Glomerular visceral epithelial cell (primary cell): Measurements from ENCODE around the gene OBSCN.

Source experiments
- DNase-seq: peaks from one replicate; pipeline ENCODE4 v3.0.0-alpha.2; 2016; ENCODE audit errors: extremely low spot score

OBSCN gene

DNA sequence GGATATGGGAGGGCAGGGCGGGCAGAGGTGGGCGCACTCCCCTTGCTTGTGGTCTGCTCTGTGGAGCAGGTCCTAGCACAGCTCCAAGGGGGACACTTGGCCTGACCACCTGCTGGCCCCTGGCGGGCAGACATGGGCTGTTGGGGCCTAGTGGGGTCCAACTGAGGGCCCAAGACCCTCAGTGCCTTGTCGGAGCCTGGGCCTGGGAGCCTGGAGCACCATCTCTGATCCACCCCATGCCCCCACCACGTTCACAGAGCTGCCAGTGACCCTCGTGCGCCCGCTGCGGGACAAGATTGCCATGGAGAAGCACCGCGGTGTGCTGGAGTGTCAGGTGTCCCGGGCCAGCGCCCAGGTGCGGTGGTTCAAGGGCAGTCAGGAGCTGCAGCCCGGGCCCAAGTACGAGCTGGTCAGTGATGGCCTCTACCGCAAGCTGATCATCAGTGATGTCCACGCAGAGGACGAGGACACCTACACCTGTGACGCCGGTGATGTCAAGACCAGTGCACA is 70.6 kb downstream of the OBSCN start:
- no peak for DNase-seq

DNA sequence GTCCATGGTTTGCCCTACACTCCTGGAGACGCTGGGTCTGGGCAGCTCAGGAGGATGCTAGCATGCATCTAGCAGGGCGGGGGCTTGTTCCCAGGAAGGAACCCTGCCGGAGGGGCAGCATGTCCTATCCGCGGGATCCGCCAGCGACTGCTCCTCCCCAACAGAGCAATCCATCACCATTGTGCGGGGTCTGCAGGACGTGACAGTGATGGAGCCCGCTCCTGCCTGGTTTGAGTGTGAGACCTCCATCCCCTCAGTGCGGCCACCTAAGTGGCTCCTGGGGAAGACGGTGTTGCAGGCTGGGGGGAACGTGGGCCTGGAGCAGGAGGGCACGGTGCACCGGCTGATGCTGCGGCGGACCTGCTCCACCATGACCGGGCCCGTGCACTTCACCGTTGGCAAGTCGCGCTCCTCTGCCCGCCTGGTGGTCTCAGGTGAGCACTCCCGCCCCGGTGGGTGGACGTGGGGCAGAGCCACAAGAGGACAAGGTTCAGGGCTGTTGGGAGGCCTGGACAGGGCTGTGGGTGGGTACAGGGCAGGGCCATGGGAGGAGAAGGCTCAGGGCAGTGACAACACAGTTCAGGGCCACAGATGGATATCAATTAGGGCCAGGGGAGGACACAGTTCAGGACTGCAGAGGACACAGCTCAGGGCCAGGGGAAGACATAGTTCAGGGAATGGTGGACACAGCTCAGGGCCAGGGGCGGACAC is 71.3 kb downstream of the OBSCN start:
- DNase-seq, result no peak

DNA sequence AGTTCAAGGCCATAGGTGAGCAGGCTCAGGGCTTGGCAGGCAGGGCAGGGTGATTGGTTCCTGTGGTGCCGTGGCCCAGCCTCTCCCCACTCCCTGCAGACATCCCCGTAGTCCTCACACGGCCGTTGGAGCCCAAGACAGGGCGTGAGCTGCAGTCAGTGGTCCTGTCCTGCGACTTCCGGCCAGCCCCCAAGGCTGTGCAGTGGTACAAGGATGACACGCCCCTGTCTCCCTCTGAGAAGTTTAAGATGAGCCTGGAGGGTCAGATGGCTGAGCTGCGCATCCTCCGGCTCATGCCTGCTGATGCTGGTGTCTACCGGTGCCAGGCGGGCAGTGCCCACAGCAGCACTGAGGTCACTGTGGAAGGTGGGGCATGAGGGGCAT is 71.9 kb downstream of the OBSCN start:
- no peak for DNase-seq

DNA sequence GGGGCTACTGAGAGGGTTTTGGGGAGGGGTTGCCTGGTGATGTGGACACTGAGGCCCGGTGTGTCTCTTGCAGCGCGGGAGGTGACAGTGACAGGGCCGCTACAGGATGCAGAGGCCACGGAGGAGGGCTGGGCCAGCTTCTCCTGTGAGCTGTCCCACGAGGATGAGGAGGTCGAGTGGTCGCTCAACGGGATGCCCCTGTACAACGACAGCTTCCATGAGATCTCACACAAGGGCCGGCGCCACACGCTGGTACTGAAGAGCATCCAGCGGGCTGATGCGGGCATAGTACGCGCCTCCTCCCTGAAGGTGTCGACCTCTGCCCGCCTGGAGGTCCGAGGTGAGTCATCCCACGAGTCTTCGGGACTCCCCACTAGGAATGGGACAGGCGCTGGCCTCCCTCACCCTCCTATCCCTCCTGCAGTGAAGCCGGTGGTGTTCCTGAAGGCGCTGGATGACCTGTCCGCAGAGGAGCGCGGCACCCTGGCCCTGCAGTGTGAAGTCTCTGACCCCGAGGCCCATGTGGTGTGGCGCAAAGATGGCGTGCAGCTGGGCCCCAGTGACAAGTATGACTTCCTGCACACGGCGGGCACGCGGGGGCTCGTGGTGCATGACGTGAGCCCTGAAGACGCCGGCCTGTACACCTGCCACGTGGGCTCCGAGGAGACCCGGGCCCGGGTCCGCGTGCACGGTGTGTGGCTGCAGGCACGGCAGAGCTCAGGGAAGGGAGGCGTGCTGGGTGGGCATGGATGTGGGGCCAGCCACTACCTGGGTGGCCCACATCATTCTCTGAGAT is 72.5 kb downstream of the OBSCN start:
- no peak for DNase-seq

DNA sequence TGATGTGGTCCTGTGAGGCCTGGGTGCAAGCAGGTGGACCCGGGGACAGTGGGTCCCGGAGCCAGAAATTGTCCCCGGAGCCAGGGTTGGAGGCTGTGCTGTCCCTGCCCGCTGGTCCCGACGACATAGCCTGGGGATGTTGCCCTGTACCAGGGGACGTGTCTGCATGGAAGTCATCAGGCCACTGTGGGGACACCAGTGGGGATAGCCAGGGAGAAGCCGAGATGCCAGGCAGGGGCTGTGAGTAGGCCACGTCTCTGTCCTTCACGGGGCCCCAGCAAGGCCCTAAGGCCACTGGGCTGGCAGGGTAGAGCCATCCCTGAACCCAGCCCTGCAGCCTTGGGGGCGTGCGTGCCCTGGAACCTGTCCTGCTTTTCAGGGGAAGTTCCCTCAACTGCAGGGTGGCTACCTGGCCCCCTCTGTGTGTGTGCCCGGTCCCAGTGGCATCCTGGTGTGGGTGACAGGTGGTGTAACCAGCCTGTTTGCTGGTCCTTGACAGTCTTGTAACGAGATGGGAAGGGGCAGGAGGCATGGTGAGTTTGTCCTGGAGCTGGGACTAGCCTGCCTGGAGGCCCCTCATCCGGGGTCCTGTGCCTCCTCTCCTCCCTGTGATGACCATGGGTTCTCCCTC is 73.2 kb downstream of the OBSCN start:
- DNase-seq, result no peak

DNA sequence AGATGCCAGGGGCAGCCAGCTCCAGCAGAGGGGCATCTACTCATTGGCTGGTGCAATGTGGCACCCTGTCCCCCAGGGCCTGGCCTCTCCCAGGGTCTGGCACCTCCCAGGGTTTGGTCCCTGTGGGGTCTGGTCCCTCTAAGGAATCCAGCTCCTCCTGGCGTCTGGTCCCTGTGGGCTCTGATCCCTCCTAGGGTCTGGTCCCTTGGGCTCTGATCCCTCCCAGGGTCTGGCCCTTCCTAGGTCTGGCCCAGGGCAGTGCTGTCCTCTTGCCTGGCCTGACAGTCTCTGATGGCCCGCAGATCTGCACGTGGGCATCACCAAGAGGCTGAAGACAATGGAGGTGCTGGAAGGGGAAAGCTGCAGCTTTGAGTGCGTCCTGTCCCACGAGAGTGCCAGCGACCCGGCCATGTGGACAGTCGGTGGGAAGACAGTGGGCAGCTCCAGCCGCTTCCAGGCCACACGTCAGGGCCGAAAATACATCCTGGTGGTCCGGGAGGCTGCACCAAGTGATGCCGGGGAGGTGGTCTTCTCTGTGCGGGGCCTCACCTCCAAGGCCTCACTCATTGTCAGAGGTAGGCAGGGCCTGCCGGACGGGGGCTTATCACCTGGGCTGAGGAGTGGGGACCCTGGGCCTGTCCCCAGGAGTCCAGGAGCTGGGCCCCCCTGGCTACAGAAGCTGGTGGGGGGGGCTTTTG is 73.9 kb downstream of the OBSCN start:
- DNase-seq, result no peak

DNA sequence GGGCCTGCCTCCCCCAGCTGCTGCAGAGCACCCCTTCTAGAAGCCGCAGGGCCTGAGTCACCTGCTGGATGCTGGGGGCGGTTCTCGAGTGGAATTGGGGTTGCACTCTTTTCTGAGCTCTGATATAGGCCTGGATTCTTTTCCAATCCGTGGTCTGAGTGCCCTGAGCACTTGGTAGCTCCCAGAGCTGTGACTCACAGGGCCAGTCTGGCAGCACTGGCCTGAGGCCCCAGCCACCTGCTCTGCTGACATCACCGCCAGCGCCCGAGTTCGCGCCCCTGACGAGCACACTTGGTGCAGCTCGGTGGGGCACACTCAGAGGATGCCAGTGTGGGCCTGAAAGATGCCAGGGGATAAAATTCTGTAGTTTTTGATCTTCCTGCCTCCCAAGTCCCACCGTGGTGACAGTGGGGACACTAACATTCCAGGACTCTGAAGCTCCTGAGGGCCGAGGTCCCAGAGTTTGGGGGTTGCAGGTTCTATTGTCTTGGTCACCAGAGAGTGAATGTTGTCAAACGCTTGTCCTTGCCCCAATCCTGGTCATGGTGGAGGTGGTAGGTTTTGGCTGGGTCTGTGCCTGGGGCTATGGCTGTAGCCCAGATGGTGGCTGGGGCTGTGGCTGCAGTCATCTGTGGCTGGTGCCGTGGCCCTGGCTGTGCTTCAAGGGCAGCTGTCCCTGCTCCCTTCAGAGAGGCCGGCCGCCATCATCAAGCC is 74.6 kb downstream of the OBSCN start:
- peak; percentile 61 for DNase-seq

DNA sequence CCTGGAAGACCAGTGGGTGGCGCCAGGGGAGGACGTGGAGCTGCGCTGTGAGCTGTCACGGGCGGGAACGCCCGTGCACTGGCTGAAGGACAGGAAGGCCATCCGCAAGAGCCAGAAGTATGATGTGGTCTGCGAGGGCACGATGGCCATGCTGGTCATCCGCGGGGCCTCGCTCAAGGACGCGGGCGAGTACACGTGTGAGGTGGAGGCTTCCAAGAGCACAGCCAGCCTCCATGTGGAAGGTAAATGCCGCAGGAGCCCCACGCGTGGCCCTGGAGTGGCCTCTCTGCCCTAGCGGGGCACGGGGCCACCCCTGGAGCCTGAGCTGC is 75.2 kb downstream of the OBSCN start:
- no peak for DNase-seq

DNA sequence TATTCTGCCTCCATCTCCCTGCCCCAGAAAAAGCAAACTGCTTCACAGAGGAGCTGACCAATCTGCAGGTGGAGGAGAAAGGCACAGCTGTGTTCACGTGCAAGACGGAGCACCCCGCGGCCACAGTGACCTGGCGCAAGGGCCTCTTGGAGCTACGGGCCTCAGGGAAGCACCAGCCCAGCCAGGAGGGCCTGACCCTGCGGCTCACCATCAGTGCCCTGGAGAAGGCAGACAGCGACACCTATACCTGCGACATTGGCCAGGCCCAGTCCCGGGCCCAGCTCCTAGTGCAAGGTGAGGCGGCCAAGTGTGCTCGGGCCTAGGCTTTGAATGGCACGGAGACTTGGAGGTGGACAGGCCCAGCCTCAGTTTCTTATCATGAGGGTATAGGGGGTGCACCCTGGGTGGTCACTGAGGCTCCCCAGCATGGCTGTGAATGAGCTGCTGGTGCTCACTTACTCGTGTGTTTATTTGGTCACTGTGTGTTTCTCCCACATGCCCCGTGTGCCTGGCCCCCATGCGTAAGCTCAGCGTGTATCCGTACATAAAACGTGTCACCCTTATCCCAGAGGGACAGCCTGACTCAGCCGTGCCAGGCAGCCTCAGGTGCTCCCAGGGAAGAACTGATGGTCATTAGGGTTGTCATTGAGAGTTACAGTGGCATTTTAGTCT is 75.8 kb downstream of the OBSCN start:
- DNase-seq, result no peak

DNA sequence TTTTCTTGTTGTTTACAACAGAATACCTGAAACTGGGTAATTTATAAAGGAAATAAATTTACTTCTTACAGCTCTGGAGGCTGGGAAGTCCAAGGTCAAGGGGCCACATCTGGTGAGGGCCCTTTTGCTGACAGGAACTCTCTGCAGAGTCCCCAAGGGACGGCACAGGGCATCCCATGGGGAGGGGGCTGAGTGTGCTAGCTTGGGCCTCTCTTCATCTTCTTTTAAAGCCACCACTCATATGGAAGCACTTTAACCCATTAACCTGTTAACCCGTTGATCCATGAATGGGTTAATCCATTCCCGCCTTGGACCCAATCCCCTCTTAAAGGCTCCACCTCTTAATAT is 76.3 kb downstream of the OBSCN start:
- no peak for DNase-seq

DNA sequence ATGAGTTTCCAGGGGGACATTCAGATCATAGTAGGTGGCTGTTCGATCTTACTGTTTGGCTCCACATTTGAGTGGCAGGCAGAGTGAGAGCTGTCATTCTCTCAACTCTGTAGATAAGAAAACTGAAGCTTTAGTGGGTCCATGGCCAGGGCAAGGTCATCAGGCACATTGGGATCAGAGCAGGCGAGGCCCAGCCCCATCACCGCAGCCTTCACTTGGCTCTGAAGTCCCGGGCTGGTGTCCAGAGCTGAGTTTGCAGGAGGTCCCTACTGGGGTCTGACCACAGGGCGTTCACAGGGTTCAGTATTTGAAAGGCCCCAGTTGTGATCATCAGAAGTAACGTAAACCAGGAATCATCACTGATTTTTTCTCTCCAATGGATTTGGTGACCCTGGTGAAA is 76.7 kb downstream of the OBSCN start:
- DNase-seq, result no peak

DNA sequence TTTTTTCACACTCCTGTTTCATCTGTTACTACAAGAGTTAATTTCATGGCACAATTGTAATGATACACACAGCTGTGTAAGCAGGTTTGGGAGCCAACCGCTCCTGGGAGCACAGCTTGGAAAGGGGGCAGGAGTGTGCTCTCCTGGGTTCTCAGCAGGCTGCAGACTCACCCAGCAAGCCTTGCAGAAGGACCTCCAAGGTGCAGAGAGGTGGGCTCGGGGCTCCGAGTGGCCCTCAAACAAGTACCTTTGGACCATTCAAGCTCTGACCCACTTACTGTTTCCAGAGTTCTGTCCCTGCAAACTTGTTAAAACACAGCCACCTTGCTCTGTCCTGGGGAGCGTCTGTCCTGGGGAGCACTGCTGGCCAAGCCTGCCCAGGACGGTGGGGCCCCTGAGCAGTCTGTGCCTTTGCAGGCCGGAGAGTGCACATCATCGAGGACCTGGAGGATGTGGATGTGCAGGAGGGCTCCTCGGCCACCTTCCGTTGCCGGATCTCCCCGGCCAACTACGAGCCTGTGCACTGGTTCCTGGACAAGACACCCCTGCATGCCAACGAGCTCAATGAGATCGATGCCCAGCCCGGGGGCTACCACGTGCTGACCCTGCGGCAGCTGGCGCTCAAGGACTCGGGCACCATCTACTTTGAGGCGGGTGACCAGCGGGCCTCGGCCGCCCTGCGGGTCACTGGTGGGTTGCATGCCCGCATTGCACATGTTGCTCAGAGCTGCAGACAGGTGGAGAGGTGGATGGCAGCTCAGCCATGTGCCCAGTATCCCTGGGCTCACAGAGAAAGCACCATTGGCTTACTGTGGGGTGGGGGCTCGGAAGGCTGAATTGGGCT is 78.0 kb downstream of the OBSCN start:
- no peak for DNase-seq

DNA sequence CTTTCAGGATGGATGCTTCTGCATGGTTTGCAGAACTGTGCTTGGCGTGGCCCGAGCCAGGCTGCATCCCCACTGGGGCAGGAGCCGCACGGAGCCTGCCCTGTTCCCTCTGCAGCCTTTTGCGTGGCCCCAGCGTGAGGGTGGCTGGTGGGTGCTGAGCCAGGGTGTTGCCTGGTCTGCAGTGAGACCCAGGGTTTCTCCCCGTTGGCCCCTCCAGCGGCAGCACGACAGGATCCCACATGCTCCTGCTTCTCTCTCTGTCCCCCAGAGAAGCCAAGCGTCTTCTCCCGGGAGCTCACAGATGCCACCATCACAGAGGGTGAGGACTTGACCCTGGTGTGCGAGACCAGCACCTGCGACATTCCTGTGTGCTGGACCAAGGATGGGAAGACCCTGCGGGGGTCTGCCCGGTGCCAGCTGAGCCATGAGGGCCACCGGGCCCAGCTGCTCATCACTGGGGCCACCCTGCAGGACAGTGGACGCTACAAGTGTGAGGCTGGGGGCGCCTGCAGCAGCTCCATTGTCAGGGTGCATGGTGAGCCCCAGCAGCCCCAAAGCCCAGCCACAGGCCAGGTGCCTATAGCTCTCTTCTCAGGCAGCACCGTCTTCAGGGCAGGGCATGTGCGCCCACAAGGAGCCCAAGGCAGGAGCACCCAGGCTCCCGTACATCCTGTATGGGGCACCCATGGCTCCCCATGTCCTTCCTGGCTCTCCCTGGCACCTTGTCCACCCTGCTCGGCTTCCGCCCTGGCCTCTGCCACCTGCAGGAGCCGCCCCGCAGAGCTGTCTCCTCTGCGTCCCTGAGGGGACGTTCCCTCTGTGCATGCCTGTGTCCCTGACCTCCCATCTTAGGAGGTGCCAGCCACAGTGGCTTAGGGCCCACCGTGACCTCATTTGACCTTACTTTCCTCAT is 78.9 kb downstream of the OBSCN start:
- no peak for DNase-seq

DNA sequence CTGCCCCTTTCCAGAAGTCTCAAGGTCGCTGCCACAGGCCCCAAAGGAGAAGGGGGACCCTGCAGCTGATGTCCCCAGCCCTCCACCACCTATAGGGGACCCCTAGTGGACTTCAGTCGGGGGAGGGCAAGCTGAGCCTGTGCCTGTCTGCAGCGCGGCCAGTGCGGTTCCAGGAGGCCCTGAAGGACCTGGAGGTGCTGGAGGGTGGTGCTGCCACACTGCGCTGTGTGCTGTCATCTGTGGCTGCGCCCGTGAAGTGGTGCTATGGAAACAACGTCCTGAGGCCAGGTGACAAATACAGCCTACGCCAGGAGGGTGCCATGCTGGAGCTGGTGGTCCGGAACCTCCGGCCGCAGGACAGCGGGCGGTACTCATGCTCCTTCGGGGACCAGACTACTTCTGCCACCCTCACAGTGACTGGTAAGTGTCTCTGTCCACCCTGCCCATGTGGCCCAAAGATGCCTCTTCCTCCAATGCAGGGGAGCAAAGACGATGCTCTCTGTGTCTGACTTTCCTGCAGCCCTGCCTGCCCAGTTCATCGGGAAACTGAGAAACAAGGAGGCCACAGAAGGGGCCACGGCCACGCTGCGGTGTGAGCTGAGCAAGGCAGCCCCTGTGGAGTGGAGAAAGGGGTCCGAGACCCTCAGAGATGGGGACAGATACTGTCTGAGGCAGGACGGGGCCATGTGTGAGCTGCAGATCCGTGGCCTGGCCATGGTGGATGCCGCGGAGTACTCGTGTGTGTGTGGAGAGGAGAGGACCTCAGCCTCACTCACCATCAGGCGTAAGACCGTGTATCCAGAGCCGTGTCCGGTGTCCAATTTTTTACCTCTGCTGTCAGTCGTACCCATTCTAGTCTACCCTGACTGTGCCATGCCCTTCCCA is 79.9 kb downstream of the OBSCN start:
- no peak for DNase-seq

DNA sequence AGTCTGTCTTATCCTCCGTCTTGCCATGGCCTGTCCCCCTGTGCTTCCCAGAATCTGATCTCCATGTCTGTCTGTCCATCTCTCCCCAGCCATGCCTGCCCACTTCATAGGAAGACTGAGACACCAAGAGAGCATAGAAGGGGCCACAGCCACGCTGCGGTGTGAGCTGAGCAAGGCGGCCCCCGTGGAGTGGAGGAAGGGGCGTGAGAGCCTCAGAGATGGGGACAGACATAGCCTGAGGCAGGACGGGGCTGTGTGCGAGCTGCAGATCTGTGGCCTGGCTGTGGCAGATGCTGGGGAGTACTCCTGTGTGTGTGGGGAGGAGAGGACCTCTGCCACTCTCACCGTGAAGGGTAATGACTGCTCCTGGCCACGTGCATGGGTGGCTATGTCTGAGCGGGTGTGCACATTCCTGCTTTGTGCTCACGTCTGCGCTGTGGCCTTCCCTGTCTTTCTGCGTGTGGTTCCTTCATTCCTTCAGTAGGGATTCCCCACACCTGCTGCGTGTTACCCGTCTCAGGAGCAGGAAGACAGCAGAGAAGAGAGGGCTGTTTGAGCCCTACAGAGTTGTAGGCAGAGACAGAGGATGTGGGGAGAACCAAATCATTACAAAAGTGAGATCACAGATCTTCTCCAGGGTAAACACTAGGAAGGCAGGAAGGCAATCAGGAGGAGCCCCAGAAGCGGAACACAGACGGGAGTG is 80.8 kb downstream of the OBSCN start:
- no peak for DNase-seq

DNA sequence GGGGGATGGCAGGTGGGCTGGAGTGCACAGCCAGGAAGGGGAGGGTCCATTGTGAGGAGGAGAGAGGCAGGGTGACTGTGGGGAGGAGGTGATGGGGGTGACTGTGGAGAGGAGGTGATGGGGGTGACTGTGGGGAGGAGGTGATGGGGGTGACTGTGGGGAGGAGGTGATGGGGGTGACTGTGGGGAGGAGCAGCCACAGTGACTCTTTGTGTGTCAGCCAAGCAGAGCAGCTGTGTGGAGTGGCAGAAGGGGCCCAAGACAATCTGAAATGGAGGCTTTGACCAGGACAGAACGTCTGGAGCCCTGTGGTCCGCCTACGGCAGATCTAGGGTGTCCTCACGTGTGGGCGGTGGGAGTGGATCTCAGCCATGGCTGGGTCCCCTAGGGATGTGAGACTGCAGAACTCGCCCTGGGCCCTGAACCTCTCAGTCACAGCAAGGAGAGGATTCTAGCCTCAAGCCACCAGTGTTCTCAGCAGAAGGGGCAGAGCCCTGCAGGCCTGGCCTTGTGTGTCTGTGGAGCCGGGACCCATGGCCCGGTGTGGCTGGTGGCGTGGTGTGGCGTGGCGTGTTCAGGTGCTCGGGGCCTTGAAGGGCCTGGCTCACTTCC is 81.5 kb downstream of the OBSCN start:
- no peak for DNase-seq
